ENCODE measurements around the gene CHPF. TPM values are rescaled to one million over a fixed set of nuclear protein-coding genes. Genes with fewer than 3 reads are reported as not detected.

Gene CHPF
- total RNA-seq, 4 donors from 2014 or later = 36.0 to 66.0 (median 54.8) TPM

DNA sequence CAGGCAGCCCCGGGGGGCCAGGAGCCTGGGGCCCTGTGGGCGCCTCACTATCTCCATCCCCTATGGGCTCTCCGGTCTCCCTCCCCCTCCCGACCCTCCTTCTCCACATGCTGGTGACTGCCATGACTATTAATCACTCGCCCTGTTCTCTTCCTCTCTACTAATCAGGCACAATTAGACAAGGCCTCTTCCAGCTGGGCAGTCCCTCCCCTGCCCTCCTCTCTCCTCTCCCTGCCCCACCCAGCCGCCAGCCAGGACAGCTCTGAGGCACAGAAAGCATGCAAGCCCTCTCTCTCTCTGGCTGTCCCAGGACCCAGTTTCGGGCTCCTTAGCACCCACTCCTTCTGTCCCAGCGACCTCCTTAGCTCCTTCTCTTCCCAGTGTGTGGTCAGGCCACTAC is 23.5 kb downstream of the CHPF start:
- Histone ChIP-seq H3K4me3 (no peak overlapping the region), H3K9me3 (no peaks in the 10 kb centered on the region), H3K4me1 (peaks cover 0 to 40% (median 27%) of the 10 kb centered on the region in 3 donors), H3K36me3 (no peaks in the 10 kb centered on the region), H3K27ac (no peak overlapping the region), H3K27me3 (peaks cover 46% of the 10 kb centered on the region)
- TF ChIP-seq POLR2AphosphoS5 (IDR thresholded peaks at IDR 0.05) = no peak
- TF ChIP-seq EP300 (IDR thresholded peaks at IDR 0.05) = no peak
- TF ChIP-seq, protein P1, sequence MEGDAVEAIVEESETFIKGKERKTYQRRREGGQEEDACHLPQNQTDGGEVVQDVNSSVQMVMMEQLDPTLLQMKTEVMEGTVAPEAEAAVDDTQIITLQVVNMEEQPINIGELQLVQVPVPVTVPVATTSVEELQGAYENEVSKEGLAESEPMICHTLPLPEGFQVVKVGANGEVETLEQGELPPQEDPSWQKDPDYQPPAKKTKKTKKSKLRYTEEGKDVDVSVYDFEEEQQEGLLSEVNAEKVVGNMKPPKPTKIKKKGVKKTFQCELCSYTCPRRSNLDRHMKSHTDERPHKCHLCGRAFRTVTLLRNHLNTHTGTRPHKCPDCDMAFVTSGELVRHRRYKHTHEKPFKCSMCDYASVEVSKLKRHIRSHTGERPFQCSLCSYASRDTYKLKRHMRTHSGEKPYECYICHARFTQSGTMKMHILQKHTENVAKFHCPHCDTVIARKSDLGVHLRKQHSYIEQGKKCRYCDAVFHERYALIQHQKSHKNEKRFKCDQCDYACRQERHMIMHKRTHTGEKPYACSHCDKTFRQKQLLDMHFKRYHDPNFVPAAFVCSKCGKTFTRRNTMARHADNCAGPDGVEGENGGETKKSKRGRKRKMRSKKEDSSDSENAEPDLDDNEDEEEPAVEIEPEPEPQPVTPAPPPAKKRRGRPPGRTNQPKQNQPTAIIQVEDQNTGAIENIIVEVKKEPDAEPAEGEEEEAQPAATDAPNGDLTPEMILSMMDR (IDR thresholded peaks at IDR 0.05) = no peak
- TF ChIP-seq POLR2A (IDR thresholded peaks at IDR 0.05) = no peak
- ATAC-seq = no peak
- WGBS, 2 donors (ENCODE audit: low coverage in 1 of 2) = 68 to 80% methylated on average over 4 to 8 of the region's 8 CpGs

DNA sequence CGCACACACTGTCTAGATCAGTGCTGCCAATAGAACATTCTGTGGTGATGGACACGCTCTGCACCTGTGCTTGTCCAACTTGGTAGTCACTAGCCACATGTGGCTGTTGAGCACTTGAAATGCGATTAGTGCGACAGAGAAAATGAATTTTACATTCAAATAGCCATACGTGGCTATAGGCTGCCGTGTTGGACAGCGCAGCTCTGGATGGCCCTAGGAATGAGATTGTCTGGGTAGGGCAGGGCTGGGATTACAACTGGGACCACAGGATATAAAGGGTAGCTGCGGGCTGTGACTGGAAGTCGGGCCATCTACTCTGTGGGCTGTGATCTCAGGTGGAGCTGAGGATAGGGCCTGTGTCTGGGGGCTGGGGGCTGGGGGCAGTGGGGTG is 24.1 kb downstream of the CHPF start:
- TF ChIP-seq POLR2A (IDR thresholded peaks at IDR 0.05) = no peak
- TF ChIP-seq POLR2AphosphoS5 (IDR thresholded peaks at IDR 0.05) = no peak
- TF ChIP-seq, protein P1 (IDR thresholded peaks at IDR 0.05) = no peak
- no peak for TF ChIP-seq EP300 (IDR thresholded peaks at IDR 0.05)
- H3K4me1 ChIP-seq = peaks cover 0 to 43% (median 27%) of the 10 kb centered on the region in 3 donors
- no peak for ATAC-seq
- no peaks in the 10 kb centered on the region for H3K36me3 ChIP-seq
- no peak overlapping the region for H3K27ac ChIP-seq
- H3K9me3 ChIP-seq = no peaks in the 10 kb centered on the region
- peaks cover 49% of the 10 kb centered on the region for H3K27me3 ChIP-seq
- 60 to 84% methylated on average over 1 to 8 of the region's 9 CpGs for WGBS, 2 donors (ENCODE audit: low coverage in 1 of 2)
- H3K4me3 ChIP-seq = no peak overlapping the region

DNA sequence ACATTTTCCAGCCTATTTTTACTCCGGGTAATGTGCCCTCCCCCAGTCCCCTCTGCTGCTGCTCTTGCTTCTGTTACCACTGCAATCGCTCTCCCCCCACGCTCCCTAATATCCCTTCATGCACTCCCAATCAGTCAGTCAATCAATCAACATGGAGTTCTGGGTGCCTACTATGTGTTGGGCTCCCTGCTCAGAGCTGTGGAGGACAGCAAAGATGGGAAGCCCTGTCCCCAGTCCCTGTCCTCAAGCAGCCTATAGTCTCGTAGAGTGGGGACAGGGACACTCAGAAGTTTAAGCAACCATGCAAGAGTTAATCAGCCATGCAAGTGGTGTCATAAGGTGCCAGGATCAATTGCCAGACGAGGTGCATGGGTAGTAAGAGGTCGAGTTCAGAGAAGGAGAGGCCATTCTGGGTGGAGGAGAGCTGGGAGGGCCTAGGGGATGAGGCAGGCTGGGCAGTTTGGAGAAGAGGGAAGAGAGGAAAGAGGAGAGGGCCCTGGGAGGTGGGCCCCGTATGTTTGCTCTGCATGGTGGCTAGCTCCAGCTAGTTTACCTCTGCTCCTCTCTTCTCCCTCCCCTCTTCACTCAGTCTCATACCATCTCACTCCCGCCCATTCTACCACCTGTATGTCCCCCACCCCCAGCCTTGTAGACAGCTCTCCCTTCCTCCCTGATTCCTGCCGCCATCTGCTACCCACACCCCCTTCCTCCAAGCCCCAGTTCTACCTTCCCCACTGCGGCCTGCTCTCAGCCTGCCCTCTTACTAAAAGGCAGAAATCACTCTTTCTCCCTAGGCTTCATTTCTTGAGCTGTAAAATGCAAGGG is 25.4 kb downstream of the CHPF start:
- H3K4me1 ChIP-seq = peaks cover 0 to 46% (median 22%) of the 10 kb centered on the region in 3 donors
- H3K9me3 ChIP-seq = no peaks in the 10 kb centered on the region
- 46 to 79% methylated on average over 6 to 7 of the region's 10 CpGs for WGBS, 2 donors (ENCODE audit: low coverage in 1 of 2)
- TF ChIP-seq, protein P1 (IDR thresholded peaks at IDR 0.05) = no peak
- TF ChIP-seq EP300 (IDR thresholded peaks at IDR 0.05) (no peak), POLR2AphosphoS5 (IDR thresholded peaks at IDR 0.05) (no peak), POLR2A (IDR thresholded peaks at IDR 0.05) (no peak)
- ATAC-seq = no peak
- H3K27me3 ChIP-seq = peaks cover 49% of the 10 kb centered on the region
- no peak overlapping the region for H3K27ac ChIP-seq
- no peak overlapping the region for H3K4me3 ChIP-seq
- H3K36me3 ChIP-seq = no peaks in the 10 kb centered on the region

DNA sequence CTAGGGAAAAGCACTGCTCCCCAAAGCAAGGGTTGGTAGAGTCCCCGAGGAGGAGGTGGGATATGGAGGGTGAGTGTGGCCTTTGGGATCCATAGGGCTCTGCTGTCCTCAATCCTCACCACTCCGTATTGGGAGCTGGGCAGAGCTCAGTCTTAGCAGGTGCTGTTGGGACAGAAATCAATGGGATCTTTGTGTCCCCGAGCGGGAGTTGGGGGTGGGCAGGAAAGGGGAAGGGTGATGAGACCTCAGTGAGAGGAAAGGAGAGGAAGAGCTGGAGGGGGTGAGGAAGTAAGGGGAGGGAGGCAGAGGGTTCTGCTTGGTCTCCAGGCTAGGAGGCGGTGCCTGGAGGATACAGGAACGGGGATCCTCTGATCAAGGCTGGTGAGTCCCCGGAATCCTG is 26.7 kb downstream of the CHPF start:
- TF ChIP-seq, protein P1 (IDR thresholded peaks at IDR 0.05) = no peak
- no peak for TF ChIP-seq POLR2AphosphoS5 (IDR thresholded peaks at IDR 0.05)
- no peak for TF ChIP-seq EP300 (IDR thresholded peaks at IDR 0.05)
- no peak for TF ChIP-seq POLR2A (IDR thresholded peaks at IDR 0.05)
- Histone ChIP-seq H3K4me1 (peaks cover 0 to 33% (median 9%) of the 10 kb centered on the region in 3 donors), H3K36me3 (no peaks in the 10 kb centered on the region), H3K9me3 (no peaks in the 10 kb centered on the region), H3K27me3 (peaks cover 48% of the 10 kb centered on the region), H3K4me3 (no peak overlapping the region), H3K27ac (no peak overlapping the region)
- WGBS, 2 donors (ENCODE audit: low coverage in 1 of 2) = 47 to 53% methylated on average over 3 to 5 of the region's 7 CpGs
- no peak for ATAC-seq

All from gastroesophageal sphincter (tissue), 4 donors.